Activated T-cell treated with anti-CD3 and anti-CD28 coated beads, Interleukin-2, amount 50 U/mL, for 4 hours (primary cell): ENCODE measurements around the gene PAQR5. TPM values are rescaled to one million over a fixed set of nuclear protein-coding genes. Genes with fewer than 3 reads are reported as not detected.

Source experiments
- ATAC-seq, 2 donors: fragments of 200-7000 bp; cut with Tn5 transposase; one replicate each; pipeline ENCODE4 v1.10.0; 2021
- DNase-seq: peaks from one replicate; pipeline ENCODE4 v3.0.0-alpha.2; 2020
- H3K27me3 Mint-ChIP-seq: one replicate; pipeline ENCODE4 v1.8.0; 2021; ENCODE audit warnings: low read depth, mixed read lengths
- H3K36me3 Mint-ChIP-seq: one replicate; pipeline ENCODE4 v1.8.0; 2022; ENCODE audit warnings: mixed read lengths; ENCODE audit not compliant: insufficient read depth
- H3K4me1 Mint-ChIP-seq: one replicate; pipeline ENCODE4 v1.8.0; 2021; ENCODE audit warnings: low read depth, mixed read lengths
- H3K4me3 Mint-ChIP-seq: one replicate; pipeline ENCODE4 v1.8.0; 2021; ENCODE audit warnings: mild to moderate bottlenecking, moderate library complexity, mixed read lengths
- H3K9me3 Mint-ChIP-seq: one replicate; pipeline ENCODE4 v1.8.0; 2021; ENCODE audit warnings: mixed read lengths
- total RNA-seq, 3 donors: library from RNA; stranded (reverse); gene quantifications; one replicate each; pipeline ENCODE4 v1.2.1, GENCODE V29; 2021

Gene PAQR5
- total RNA-seq, 3 donors from 2014 or later = 0.05 to 0.14 TPM; not detected in 1

DNA sequence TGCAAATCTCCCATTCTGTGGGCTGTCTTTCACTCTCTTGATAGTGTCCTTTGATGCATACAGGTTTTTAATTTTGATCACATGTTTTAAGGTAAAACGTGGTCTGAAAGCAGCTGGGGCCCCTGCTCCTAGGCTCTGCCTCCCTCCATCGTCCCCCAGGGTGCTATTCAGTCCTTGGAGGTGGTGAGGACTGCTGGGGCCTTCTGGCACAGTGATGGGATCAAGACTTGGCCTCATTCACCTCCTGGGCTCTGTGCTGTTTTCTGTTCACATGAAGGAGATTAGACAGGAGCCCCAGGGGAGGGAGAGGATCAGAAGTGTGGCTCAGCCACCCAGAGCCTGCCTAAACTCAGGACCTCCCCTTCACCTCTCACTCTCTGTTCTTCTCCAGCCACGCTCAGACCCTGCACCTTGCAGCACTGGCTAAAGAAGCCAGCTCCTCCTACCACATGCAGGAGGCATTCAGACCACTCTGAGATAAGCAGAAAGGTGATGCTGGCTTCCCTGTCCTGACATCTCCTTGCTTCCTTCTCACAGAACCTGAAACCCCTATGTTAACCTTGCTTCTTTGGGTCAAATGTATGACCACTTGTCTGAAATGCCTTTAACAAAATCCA lies 43.9 kb downstream of the PAQR5 start:
- Mint-ChIP-seq H3K27me3 (peaks cover 5% of the 10 kb centered on the region), H3K4me1 (no peaks in the 10 kb centered on the region), H3K9me3 (no peaks in the 10 kb centered on the region), H3K36me3 (no peaks in the 10 kb centered on the region), H3K4me3 (no peak overlapping the region)
- ATAC-seq (no peak), DNase-seq (no peak)

DNA sequence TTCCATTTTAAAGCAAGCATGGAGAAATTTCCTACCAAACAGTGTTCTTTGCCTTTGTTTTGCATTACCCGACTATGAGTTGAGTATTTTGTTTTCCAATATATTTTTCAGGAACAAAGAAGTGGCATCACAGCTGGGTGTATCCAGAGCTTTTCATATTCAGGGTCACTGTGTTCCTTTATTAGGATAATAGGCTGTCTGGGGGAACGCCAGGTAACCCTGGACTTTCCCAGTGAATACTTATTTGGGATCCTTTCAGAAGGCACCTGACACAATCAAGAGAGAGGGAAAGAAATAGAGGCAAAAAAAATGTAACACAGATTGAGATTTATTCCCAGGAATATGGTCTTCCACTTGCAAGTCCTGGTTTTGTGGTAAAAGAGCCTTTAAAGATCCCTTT lies 44.4 kb downstream of the PAQR5 start:
- H3K9me3 Mint-ChIP-seq = no peaks in the 10 kb centered on the region
- no peak for ATAC-seq
- no peaks in the 10 kb centered on the region for H3K36me3 Mint-ChIP-seq
- H3K4me1 Mint-ChIP-seq = no peaks in the 10 kb centered on the region
- peaks cover 5% of the 10 kb centered on the region for H3K27me3 Mint-ChIP-seq
- DNase-seq = no peak
- no peak overlapping the region for H3K4me3 Mint-ChIP-seq

DNA sequence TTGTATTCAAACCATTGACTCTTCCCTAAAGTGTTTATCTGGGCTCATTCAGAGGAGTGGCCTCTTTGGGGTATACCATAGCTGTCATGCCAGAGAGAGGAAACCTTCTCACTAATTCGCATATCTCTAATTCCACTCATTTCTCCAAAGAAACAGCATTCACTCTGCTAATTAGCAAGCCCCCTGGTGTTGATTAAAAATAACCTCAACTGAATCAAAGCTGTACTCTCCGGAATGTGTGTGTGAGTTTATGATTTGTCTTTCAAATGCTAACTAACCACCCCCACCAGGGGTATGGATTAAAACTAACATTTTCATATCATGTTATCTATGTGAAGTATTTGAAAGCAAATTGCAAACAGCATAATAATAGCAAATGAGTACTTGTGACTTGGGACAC lies 45.5 kb downstream of the PAQR5 start:
- H3K4me1 Mint-ChIP-seq = no peaks in the 10 kb centered on the region
- no peaks in the 10 kb centered on the region for H3K9me3 Mint-ChIP-seq
- peaks cover 5% of the 10 kb centered on the region for H3K27me3 Mint-ChIP-seq
- no peak overlapping the region for H3K4me3 Mint-ChIP-seq
- no peak for DNase-seq
- H3K36me3 Mint-ChIP-seq = no peaks in the 10 kb centered on the region
- ATAC-seq = no peak

DNA sequence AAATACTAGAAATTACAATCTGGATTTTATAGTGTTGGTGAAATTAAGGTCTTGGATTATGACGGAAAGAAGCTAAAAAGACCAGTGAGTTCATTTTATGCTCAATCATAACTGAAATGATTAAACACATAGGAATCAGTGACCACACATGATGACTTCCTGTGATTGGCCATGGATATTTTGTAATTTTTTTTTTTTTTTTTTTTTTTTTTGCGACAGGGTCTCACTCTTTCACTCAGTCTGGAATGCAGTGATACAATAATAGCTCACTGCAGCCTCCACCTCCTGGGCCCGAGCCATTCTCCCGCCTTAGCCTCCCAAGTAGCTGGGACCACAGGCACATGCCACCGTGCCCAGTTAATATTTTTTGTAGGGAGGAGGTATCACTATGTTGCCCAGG lies 47.4 kb downstream of the PAQR5 start:
- Mint-ChIP-seq H3K9me3 (no peaks in the 10 kb centered on the region), H3K36me3 (no peaks in the 10 kb centered on the region), H3K4me1 (no peaks in the 10 kb centered on the region), H3K4me3 (no peak overlapping the region), H3K27me3 (peaks cover 3% of the 10 kb centered on the region)
- no peak for DNase-seq
- ATAC-seq = no peak

DNA sequence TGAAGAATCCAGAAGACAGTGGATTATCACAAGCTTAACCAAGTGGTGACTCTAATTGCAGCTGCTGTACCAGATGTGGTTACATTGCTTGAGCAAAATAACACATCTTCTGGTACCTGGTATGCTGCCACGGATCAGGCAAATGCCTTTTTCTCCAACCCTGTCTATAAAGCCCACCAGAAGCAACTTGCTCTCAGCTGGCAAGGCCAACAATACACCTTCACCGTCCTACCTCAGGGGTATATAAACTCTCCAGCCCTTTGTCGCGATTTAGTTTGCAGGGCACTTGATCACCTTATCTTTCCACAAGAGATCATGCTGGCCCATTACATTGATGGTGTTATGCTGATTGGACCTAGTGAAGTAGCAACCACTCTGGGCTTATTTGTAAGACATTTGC lies 52.6 kb downstream of the PAQR5 start:
- no peak for ATAC-seq
- no peak for DNase-seq
- Mint-ChIP-seq H3K9me3 (no peaks in the 10 kb centered on the region), H3K27me3 (peaks cover 2% of the 10 kb centered on the region), H3K4me1 (no peaks in the 10 kb centered on the region), H3K4me3 (no peak overlapping the region), H3K36me3 (no peaks in the 10 kb centered on the region)

DNA sequence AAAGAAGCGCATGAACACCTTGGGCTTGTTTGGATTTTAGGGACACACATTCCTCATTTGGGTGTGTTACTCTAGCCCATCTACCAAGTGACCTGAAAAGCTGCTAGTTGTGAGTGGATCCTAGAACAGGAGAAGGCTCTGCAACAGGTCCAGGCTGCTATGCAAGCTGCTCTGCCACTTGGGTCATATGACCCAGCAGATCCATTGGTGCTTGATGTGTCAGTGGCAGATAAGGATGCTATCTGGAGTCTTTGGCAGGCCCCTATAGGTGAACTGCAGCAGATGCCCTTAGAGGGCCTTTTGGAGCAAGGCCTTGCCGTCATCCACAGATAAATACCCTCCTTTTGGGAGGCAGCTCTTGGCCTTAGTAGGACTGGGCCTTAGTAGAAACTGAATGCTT lies 53.2 kb downstream of the PAQR5 start:
- Mint-ChIP-seq H3K36me3 (no peaks in the 10 kb centered on the region), H3K27me3 (peaks cover 2% of the 10 kb centered on the region), H3K4me3 (no peak overlapping the region), H3K4me1 (no peaks in the 10 kb centered on the region), H3K9me3 (no peaks in the 10 kb centered on the region)
- DNase-seq (no peak), ATAC-seq (no peak)

DNA sequence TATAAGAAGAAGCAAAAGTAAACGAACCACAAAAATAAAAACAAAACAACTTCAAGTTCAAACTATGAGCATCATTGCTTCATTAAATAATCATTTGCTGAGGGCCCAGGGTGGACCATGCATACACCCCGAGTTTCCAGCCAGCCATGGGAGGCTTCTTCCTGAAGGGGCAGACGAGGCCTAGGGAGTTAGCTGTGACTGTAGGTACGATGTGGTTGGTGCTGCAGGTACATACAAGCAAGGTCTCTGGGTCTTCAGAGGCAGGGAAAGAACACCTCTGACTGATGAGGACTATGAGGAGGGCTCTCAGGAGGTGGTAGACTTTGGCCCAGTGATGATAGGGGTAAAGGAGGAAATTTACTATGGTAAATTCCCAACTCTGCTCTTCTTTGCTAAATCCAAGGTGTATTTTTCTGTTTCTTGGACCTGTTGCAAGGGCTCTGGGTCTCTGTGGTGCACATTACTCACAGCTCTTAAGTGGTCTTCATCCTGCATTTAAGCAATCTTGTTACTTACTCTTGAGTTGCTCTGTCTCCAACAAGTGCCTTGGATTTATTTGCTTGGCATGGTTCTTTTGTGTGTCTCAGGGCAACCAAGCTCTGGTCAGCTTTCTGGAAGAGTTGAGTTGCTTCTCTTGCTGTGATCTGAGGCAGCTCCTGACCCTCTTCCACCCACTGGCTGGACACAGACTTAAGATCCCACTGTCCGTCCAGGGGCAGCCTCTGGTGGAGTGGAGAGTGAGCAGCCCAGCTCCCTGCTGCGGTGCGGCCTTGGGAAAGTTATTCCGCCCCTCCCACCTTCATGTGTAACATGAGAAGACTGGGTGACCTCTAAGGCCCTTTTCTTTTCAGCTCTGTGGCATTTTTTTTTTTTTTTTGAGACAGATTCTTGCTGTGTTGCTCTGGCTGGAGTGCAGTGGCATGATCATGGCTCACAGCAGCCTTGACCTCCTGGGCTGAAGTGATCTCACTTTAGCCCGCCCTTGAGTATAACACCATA lies 59.4 kb downstream of the PAQR5 start:
- no peak for ATAC-seq
- peaks cover 2% of the 10 kb centered on the region for H3K27me3 Mint-ChIP-seq
- no peaks in the 10 kb centered on the region for H3K36me3 Mint-ChIP-seq
- H3K4me3 Mint-ChIP-seq = no peak overlapping the region
- H3K9me3 Mint-ChIP-seq = no peaks in the 10 kb centered on the region
- DNase-seq = no peak
- no peaks in the 10 kb centered on the region for H3K4me1 Mint-ChIP-seq

DNA sequence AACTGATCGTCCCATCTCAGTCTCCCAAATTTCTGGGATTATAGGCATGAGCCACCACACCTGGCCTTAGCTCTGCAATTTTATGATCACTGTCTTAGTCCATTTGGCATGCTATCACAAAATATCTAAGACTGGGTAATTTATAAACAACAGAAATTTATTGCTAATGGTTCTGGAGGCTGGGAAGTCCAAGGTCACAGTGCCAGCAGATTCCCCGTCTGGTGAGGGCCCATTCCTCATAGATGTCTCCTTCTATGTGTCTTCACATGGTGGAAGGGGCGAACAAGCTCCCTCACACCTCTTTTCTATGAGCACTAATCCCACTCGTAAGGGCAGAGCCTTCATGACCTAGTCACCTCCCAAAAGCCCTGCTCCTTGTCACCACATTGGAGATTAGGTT lies 60.1 kb downstream of the PAQR5 start:
- no peak for ATAC-seq

DNA sequence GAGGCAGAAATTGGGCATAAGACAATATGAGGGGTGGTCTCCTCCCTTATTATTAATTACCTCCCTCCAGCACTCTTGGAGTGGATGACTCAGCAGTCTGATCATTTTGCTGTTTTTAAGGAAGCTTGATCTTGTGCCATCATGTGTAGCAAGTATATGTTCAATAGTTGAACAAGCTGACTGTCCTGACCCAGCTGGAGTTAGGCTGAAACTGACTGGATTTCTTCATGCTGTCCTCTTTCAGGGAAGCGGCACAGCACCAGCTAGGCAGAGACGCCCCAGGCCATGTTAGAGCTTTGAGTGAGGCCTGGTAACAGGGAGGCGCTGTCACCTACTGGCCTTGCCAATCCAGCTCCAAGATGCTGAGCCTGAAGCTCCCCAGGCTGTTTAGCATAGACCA lies 61.0 kb downstream of the PAQR5 start:
- Mint-ChIP-seq H3K36me3 (no peaks in the 10 kb centered on the region), H3K27me3 (peaks cover 2% of the 10 kb centered on the region), H3K4me3 (no peak overlapping the region), H3K4me1 (no peaks in the 10 kb centered on the region), H3K9me3 (no peaks in the 10 kb centered on the region)
- no peak for ATAC-seq
- DNase-seq = no peak

More for the DNA sequence above, 60.1 kb downstream of the PAQR5 start:
- H3K4me1 Mint-ChIP-seq = no peaks in the 10 kb centered on the region
- H3K36me3 Mint-ChIP-seq = no peaks in the 10 kb centered on the region
- no peak overlapping the region for H3K4me3 Mint-ChIP-seq
- no peaks in the 10 kb centered on the region for H3K9me3 Mint-ChIP-seq
- peaks cover 2% of the 10 kb centered on the region for H3K27me3 Mint-ChIP-seq
- no peak for DNase-seq

DNA sequence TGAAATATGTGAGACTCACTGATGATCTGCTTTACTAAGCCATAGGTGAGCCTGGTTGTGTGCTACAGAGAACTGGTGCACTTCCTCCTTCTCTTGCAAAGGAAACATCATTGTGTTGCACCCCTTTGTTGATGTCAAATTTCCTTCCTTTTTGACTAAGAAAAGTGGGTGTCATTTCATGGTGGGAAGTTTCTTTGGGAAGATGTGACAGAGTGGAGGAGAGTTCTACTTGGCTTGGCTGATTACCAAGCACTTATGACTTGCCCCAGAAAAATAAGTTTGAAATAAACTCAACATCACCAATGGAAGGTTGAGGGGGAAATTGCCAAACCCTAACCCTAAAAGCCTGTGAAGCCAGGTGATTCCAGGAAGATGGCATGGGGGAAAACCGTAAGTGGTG lies 61.9 kb downstream of the PAQR5 start:
- no peak for ATAC-seq
- Mint-ChIP-seq H3K27me3 (peaks cover 1% of the 10 kb centered on the region), H3K36me3 (no peaks in the 10 kb centered on the region), H3K9me3 (no peaks in the 10 kb centered on the region), H3K4me1 (no peaks in the 10 kb centered on the region), H3K4me3 (no peak overlapping the region)
- DNase-seq = no peak

DNA sequence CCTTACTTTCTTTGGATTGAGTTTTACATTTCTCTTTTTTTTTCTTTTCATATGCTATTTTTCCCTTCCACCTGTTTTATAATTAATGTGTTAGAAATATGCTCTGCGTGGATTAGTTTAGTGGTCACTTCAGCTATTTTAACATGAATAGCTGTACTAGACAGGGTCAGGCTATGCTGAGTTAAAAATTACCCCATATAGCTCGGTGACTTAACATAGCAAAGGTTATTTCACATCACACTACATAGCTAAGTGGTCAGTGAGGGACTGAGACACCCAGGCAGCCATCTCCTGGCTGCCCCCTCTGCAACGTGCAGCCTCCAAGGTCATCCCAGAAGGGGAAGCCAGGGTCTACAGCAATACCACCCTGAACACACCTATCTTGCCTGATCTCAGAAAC lies 68.5 kb downstream of the PAQR5 start:
- Mint-ChIP-seq H3K4me1 (no peaks in the 10 kb centered on the region), H3K9me3 (peaks cover 3% of the 10 kb centered on the region), H3K4me3 (no peak overlapping the region), H3K27me3 (peaks cover 4% of the 10 kb centered on the region), H3K36me3 (no peaks in the 10 kb centered on the region)
- DNase-seq (no peak), ATAC-seq (no peak)

DNA sequence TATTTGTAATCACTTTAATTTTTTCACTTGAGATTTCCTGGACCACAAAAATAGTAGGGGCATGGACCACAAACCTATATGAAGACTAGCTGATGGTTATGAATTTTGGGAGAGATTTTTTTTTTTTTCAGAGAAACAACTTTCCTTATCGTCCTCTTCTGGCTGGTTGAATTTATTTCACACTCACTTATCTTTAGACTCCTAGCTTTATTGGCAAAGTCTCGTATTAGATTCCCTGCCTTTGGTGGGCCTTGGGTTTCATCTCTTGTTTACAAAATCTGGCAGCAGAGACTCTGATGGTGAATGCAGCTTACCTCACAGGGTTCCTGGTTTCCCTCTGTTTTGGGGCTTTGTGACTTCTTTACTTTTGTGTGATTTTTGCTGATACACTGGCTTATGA lies 70.9 kb downstream of the PAQR5 start:
- no peak overlapping the region for H3K4me3 Mint-ChIP-seq
- H3K27me3 Mint-ChIP-seq = peaks cover 6% of the 10 kb centered on the region
- ATAC-seq (no peak), DNase-seq (no peak)
- H3K9me3 Mint-ChIP-seq = peaks cover 3% of the 10 kb centered on the region
- no peaks in the 10 kb centered on the region for H3K36me3 Mint-ChIP-seq
- no peaks in the 10 kb centered on the region for H3K4me1 Mint-ChIP-seq

DNA sequence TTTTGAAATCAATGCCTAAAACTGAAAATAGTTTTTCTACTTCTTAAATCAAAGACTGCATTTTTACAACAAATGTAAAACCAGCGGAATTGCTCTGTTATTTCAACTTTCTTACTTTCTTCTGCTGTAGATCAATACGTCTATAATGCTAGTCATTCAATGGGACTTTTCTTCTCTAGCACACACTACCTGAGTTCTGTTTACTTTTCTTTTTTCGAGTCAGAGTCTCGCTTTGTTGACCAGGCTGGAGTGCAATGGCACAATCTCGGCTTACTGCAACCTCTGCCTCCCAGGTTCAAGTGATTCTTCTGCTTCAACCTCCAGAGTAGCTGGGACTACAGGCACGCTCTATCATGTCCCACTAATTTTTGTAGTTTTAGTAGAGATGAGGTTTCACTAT lies 74.7 kb downstream of the PAQR5 start:
- H3K9me3 Mint-ChIP-seq = no peaks in the 10 kb centered on the region
- H3K27me3 Mint-ChIP-seq = peaks cover 24% of the 10 kb centered on the region
- no peak for ATAC-seq
- no peak for DNase-seq
- H3K4me1 Mint-ChIP-seq = no peaks in the 10 kb centered on the region
- H3K36me3 Mint-ChIP-seq = no peaks in the 10 kb centered on the region
- no peak overlapping the region for H3K4me3 Mint-ChIP-seq

DNA sequence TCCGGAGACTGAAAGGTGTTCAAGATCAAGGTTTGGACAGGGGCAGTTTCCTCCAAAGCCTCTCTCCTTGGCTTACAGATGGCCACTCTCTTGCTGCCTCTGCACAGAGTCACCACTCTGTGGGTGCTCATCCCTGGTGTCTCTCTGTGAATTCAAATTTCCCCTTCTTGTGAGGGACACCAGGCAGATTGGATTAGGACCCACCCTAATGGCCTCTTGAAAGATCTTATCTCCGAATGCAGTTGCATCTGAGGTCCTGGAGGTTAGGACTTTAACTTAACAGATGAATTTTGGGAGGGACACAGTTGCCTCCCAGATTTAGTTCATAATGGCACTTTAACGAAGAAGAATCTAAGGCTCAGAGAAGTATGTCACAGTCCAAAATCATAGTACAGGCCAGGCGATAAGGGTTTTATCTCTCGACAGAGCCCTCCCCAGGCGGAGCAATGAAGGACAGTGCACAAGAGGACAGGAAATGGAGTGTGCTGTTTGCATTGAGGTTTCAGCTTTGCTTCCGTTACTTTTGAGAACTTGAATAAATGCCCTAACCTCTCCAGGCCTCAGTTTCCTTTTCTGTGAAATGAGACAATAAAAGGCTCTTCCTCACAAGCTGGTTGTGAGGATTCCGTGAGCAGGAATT lies 76.6 kb downstream of the PAQR5 start:
- ATAC-seq = no peak
- H3K36me3 Mint-ChIP-seq = no peaks in the 10 kb centered on the region
- peaks cover 24% of the 10 kb centered on the region for H3K27me3 Mint-ChIP-seq
- H3K9me3 Mint-ChIP-seq = no peaks in the 10 kb centered on the region
- no peak for DNase-seq
- H3K4me1 Mint-ChIP-seq = no peaks in the 10 kb centered on the region
- no peak overlapping the region for H3K4me3 Mint-ChIP-seq
